Activated T-cell treated with anti-CD3 and anti-CD28 coated beads, Interleukin-2, amount 50 U/mL, for 48 hours (primary cell): ENCODE results near the gene PMIS2.

Source experiments
- DNase-seq, 2 experiments: peaks; one replicate each; pipeline ENCODE4 v3.0.0-alpha.2; 2020

The PMIS2 gene

GRCh38 chr19:35636651-35637050, 50.7 kb downstream of the PMIS2 start:
- no peak for DNase-seq
